ENCODE results near the gene SMIM32. TPM values are rescaled to one million over a fixed set of nuclear protein-coding genes. Genes with fewer than 3 reads are reported as not detected.

Gene SMIM32
- total RNA-seq (not detected), polyA plus RNA-seq (not detected)
- long read RNA-seq, donor 1, result 0 reads
- long read RNA-seq, donor 2, result 0 reads
- long read RNA-seq, donor 3, result 0 reads
- long read RNA-seq, donor 4, result 0 reads
- long read RNA-seq, donor 5, result 0 reads
- long read RNA-seq, donor 6, result 0 reads
- long read RNA-seq, donor 7, result 0 reads
- long read RNA-seq, donor 8, result 0 reads
- long read RNA-seq, donor 9, result 0 reads
- long read RNA-seq, donor 10, result 0 reads

DNA sequence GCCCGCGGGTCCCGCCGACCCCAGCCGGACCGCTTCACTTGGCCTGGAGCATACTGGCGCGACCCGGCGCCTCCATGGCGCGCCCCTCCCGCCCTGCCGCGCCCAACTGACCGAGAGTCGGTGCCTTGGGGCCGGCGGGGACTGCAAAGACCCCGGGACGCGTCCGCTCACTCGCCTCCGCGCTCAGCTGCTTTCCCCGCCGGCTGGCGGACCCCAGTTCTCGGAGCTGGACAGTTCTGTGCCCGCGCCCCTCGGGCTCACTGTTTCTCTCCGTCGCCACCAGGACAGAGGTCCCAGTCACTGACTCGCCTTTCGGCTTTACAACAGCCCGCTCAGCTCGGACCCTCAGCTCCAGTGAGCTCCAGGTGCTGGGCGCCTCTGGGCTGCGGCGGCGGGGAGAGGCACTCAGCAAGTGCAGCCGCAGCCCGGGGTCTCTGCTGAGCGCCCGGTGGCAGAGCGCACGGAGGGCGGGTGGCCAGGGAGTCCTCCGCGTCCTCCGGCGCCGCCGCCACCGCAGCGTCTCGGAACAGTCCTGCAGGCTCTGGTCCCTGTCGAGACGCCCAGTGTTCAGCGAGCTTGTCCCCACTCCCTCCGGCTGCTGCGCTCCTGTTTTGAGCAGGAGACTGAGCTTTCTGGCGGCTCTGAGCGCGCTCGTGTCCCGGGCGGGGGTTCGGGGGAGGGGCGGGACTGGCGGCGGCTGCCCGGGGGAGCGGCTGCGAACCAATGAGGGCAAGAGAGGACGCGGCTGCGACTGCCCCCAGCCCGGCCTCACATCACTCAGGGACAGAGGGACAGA lies at the start of gene SMIM32:
SMIM32 (minus strand) TSS at position 637 of the 796 bp plus-strand sequence. CDS start 638 bp downstream, outside the sequence.
- H3K9me3 ChIP-seq (replicated peaks in 1 of 3), result no peaks in the 10 kb centered on the region
- H3K4me3 ChIP-seq, result no peak within 1 kb of the TSS
- peaks cover 3 to 16% of the 10 kb centered on the region in 2 donors for H3K4me1 ChIP-seq (replicated peaks in 1 of 2)
- H3K36me3 ChIP-seq (replicated peaks in 1 of 2), result peaks cover 0 to 9% of the 10 kb centered on the region in 2 donors
- intact Hi-C loops (cut with DNase I), result no loop called here
- peak in 1 of 7 donors; percentile 15 for DNase-seq
- H3K27me3 ChIP-seq, result peaks cover 28% of the 10 kb centered on the region
- H3K27ac ChIP-seq, result no peak within 1 kb of the TSS
- TF ChIP-seq POLR2A (IDR thresholded peaks at IDR 0.05), result no peak
- TF ChIP-seq, protein P1, sequence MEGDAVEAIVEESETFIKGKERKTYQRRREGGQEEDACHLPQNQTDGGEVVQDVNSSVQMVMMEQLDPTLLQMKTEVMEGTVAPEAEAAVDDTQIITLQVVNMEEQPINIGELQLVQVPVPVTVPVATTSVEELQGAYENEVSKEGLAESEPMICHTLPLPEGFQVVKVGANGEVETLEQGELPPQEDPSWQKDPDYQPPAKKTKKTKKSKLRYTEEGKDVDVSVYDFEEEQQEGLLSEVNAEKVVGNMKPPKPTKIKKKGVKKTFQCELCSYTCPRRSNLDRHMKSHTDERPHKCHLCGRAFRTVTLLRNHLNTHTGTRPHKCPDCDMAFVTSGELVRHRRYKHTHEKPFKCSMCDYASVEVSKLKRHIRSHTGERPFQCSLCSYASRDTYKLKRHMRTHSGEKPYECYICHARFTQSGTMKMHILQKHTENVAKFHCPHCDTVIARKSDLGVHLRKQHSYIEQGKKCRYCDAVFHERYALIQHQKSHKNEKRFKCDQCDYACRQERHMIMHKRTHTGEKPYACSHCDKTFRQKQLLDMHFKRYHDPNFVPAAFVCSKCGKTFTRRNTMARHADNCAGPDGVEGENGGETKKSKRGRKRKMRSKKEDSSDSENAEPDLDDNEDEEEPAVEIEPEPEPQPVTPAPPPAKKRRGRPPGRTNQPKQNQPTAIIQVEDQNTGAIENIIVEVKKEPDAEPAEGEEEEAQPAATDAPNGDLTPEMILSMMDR (IDR thresholded peaks at IDR 0.05), result no peak
- 1 to 2% (median 2%) methylated on average over 12 to 81 of the region's 81 CpGs for WGBS, 4 donors

DNA sequence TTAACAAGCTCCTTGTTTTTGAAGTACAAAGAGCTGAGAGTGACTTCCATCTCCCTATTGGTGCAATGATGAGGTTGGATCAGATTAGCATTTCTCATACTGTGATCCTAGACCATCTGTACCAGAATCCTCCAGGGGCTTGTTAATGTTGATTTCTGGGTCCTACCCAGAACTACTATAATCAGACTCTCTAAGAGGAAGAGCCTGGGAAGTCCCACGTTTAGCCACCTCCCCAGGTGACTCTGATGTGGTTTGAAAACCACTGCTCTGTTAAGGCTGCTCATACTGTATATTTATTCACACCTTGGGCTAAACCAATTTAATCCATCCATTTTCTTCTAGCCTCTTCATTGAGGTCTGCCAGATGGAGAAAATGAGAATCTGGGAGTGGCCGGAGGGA lies 49.6 kb upstream of the SMIM32 start:
- Histone ChIP-seq H3K36me3 (replicated peaks in 1 of 2) (no peaks in the 10 kb centered on the region), H3K9me3 (replicated peaks in 1 of 3) (no peaks in the 10 kb centered on the region), H3K27ac (no peak overlapping the region), H3K4me1 (replicated peaks in 1 of 2) (no peaks in the 10 kb centered on the region), H3K27me3 (no peaks in the 10 kb centered on the region), H3K4me3 (no peak overlapping the region)
- WGBS, 4 donors, result 65 to 82% (median 79%) methylated on average over 2 of the region's 2 CpGs
- TF ChIP-seq, protein P1 (IDR thresholded peaks at IDR 0.05), result no peak
- no peak for TF ChIP-seq POLR2A (IDR thresholded peaks at IDR 0.05)
- intact Hi-C loops (cut with DNase I), result no loop called here
- DNase-seq, result no peak

DNA sequence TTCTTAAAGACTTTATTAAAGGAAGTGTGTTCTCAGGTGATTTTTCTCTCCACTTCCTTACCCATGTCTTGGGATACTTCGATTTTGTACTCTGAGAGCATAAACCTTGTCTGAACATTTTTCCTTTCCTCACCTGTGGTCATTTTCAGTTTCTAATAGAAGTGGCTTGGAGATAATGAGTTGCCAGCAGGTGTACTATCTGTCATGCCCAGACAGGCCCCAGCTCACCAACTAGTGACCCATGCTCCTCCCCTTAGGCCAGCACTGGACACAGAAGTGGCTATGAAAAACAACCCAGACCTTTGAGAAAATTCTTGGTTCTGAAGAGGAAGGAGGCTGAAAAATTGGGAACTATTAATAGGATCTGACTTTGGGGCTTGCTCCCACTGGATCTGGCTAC lies 49.2 kb upstream of the SMIM32 start:
- Histone ChIP-seq H3K27me3 (no peaks in the 10 kb centered on the region), H3K4me3 (no peak overlapping the region), H3K4me1 (replicated peaks in 1 of 2) (no peaks in the 10 kb centered on the region), H3K36me3 (replicated peaks in 1 of 2) (no peaks in the 10 kb centered on the region), H3K9me3 (replicated peaks in 1 of 3) (no peaks in the 10 kb centered on the region), H3K27ac (no peak overlapping the region)
- TF ChIP-seq POLR2A (IDR thresholded peaks at IDR 0.05), result no peak
- TF ChIP-seq, protein P1 (IDR thresholded peaks at IDR 0.05), result no peak
- WGBS, 4 donors, result 57 to 71% (median 63%) methylated on average over 1 of the region's 1 CpG
- intact Hi-C loops (cut with DNase I), result no loop called here
- DNase-seq, result no peak

DNA sequence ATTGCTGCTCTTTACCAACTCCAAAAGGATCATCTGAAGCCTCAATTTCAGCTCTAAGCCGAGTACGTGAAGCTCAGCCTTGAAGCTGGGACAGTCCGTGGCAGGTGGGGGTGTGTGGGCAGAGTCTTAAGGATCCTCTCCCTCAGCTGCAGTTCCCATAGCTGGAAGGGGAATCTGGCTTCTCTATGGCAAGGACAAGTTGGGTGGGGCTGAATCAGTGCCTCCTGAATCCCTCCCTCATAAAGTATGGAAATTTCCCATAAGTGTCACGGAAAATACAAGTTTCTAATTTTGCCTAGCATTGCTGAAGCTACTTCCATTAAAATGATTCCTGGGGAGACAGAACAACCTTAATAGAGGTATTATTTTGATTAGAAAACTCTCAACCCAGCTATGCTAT lies 47.9 kb upstream of the SMIM32 start:
- H3K27ac ChIP-seq, result no peak overlapping the region
- TF ChIP-seq, protein P1 (IDR thresholded peaks at IDR 0.05), result no peak
- TF ChIP-seq POLR2A (IDR thresholded peaks at IDR 0.05), result no peak
- no peaks in the 10 kb centered on the region for H3K27me3 ChIP-seq
- intact Hi-C loops (cut with DNase I), result no loop called here
- H3K9me3 ChIP-seq (replicated peaks in 1 of 3), result no peaks in the 10 kb centered on the region
- no peaks in the 10 kb centered on the region for H3K36me3 ChIP-seq (replicated peaks in 1 of 2)
- H3K4me1 ChIP-seq (replicated peaks in 1 of 2), result no peaks in the 10 kb centered on the region
- no peak overlapping the region for H3K4me3 ChIP-seq
- no peak for DNase-seq
- 79 to 88% (median 86%) methylated on average over 4 of the region's 4 CpGs for WGBS, 4 donors

Measured in adrenal gland (tissue), 19 donors.